K562 (cell line): ENCODE data around the gene PRC1. TPM values are rescaled to one million over a fixed set of nuclear protein-coding genes. Genes with fewer than 3 reads are reported as not detected.

Experiments
- PBX2 ChIP-seq, 2 experiments: IDR thresholded peaks in 1 of 2; conservative IDR thresholded peaks in 1 of 2; 2 replicates each; pipeline ENCODE4 v1.6.1; 2016; ENCODE audit warnings: low read depth in 2 of 2, mild to moderate bottlenecking in 1 of 2, missing compliant biosample characterization in 1 of 2, missing genetic modification characterization in 1 of 2, moderate library complexity in 1 of 2
- ZBTB49 ChIP-seq: sonication (generic); formaldehyde crosslinking; IDR thresholded peaks from 2 replicates; pipeline ENCODE4 v1.8.0; 2022; ENCODE audit warnings: missing genetic modification reagents, mild to moderate bottlenecking, borderline replicate concordance
- ZNF165 ChIP-seq: fragments of 250-450 bp; sonication (Bioruptor Pico); IDR thresholded peaks from 2 replicates; pipeline ENCODE4 v1.4.0; 2020; ENCODE audit warnings: borderline replicate concordance
- ZNF408 ChIP-seq: fragments of 250-450 bp; sonication (Bioruptor Pico); IDR thresholded peaks from 2 replicates; pipeline ENCODE4 v1.4.0; 2020; ENCODE audit warnings: low read depth, mild to moderate bottlenecking, moderate library complexity
- polyA plus RNA-seq, 8 experiments: library from polyadenylated mRNA; depleted of rRNA in 4 of 8; stranded (reverse) in 5 of 8; unstranded in 3 of 8; fragments of >200 nt; fragmentation: Nextera tagmentation in 2 of 8; fragmentation: Illumina TruSeq in 1 of 8; extraction: Ambion mirVana in 2 of 8; extraction: Trizol in 1 of 8; gene quantifications; 2 replicates each; pipeline versions ENCODE4 v1.2.1 to v1.2.3, GENCODE V29; 2011 to 2014; ENCODE audit warnings: inconsistent platforms in 1 of 8, missing spikeins in 1 of 8
- total RNA-seq, 7 experiments: library from RNA; depleted of rRNA in 6 of 7; stranded (reverse); fragments of >200 nt in 6 of 7; fragmentation: Illumina TruSeq in 2 of 7; extraction: Trizol in 2 of 7; gene quantifications; 2 replicates each; pipeline versions ENCODE4 v1.2.1 to v1.2.3, GENCODE V29; 2011 to 2021; ENCODE audit warnings: low replicate concordance in 1 of 7

The PRC1 gene
- total and polyA plus RNA-seq, 9 of the 15 experiments (the other 6 are each of a cell fraction or from before 2014, with no cell fraction given) = 156 to 391 (median 240) TPM

GRCh38 chr15:90945091-90945490 lies 49.2 kb downstream of the PRC1 start (continued):
- TF ChIP-seq ZBTB49 (CRISPR knock-in tag) = no peak
- TF ChIP-seq PBX2 (CRISPR knock-in tag; IDR thresholded peaks at IDR 0.05; ENCODE audit: low read depth) = no peak
- TF ChIP-seq PBX2 (tag; conservative IDR thresholded peaks at IDR 0.05; ENCODE audit: low read depth) = no peak
- no peak for TF ChIP-seq ZNF165 (CRISPR knock-in tag)
- TF ChIP-seq ZNF408 (CRISPR knock-in tag) = no peak
